Activated T-cell treated with anti-CD3 and anti-CD28 coated beads for 1 hour (primary cell): Measurements from ENCODE around the gene FNBP1.

Source experiments
- DNase-seq: peaks from one replicate; pipeline ENCODE4 v3.0.0-alpha.2; 2020; ENCODE audit warnings: low read depth

The FNBP1 gene

GRCh38 chr9:130042885-130043653, at the start of gene FNBP1:
Gene FNBP1 (minus strand): TSS chr9:130043189. CDS start chr9:130042975, 214 bp downstream.
- DNase-seq, result peak; percentile 79

- DNase-seq, result no peak
Measured at GRCh38 chr9:130090915-130091314, 47.9 kb upstream of the FNBP1 start.

- no peak for DNase-seq
Measured at GRCh38 chr9:130089141-130089540, 46.2 kb upstream of the FNBP1 start.

- DNase-seq, result no peak
Measured at GRCh38 chr9:130088051-130088450, 45.1 kb upstream of the FNBP1 start.

- no peak for DNase-seq
Measured at GRCh38 chr9:130084337-130084736, 41.3 kb upstream of the FNBP1 start.

- no peak for DNase-seq
Measured at GRCh38 chr9:130078547-130078946, 35.6 kb upstream of the FNBP1 start.

- DNase-seq, result no peak
Measured at GRCh38 chr9:130073373-130073772, 30.4 kb upstream of the FNBP1 start.

GRCh38 chr9:130072515-130073235, 29.7 kb upstream of the FNBP1 start:
- DNase-seq, result no peak

- no peak for DNase-seq
Measured at GRCh38 chr9:130069048-130069447, 26.1 kb upstream of the FNBP1 start.

- DNase-seq, result no peak
Measured at GRCh38 chr9:130064621-130065020, 21.6 kb upstream of the FNBP1 start.

GRCh38 chr9:130062750-130063149, 19.8 kb upstream of the FNBP1 start:
- DNase-seq, result no peak

- DNase-seq, result no peak
Measured at GRCh38 chr9:130060296-130060695, 17.3 kb upstream of the FNBP1 start.

- no peak for DNase-seq
Measured at GRCh38 chr9:130058887-130059286, 15.9 kb upstream of the FNBP1 start.

GRCh38 chr9:130058154-130058553, 15.2 kb upstream of the FNBP1 start:
- DNase-seq, result no peak

- no peak for DNase-seq
Measured at GRCh38 chr9:130054820-130055219, 11.8 kb upstream of the FNBP1 start.

GRCh38 chr9:130054325-130054786, 11.4 kb upstream of the FNBP1 start:
- DNase-seq, result no peak

GRCh38 chr9:130053504-130054324, 10.7 kb upstream of the FNBP1 start, which contains the start of gene GPR107:
Gene GPR107 (plus strand): TSS chr9:130053906. CDS start chr9:130053933, 27 bp downstream.
- peak; percentile 67 for DNase-seq

- no peak for DNase-seq
Measured at GRCh38 chr9:130053109-130053503, 10.1 kb upstream of the FNBP1 start.

GRCh38 chr9:130051855-130052254, 8.9 kb upstream of the FNBP1 start:
- DNase-seq, result no peak

GRCh38 chr9:130050462-130050861, 7.5 kb upstream of the FNBP1 start:
- no peak for DNase-seq

- no peak for DNase-seq
Measured at GRCh38 chr9:130049431-130050210, 6.6 kb upstream of the FNBP1 start.
